Gastrocnemius medialis (tissue), 4 donors: ENCODE measurements around the gene SPEF2. TPM values are rescaled to one million over a fixed set of nuclear protein-coding genes. Genes with fewer than 3 reads are reported as not detected.

Source experiments
- ATAC-seq, 2 donors: fragments of 150-250 bp; one replicate each; pipeline ENCODE4 v1.9.1; 2016
- DNase-seq, 2 donors: peaks; one replicate each; pipeline ENCODE4 v3.0.0-alpha.2; 2019
- H3K27ac ChIP-seq, 4 donors: fragments of 200-600 bp; sonication (generic); 1 replicate in 1 of 4; 2 replicates in 3 of 4; pipeline ENCODE4 v1.5.1; 2016 to 2018; ENCODE audit warnings: mild to moderate bottlenecking in 2 of 4, moderate library complexity in 1 of 4
- H3K27me3 ChIP-seq, 3 donors: fragments of 200-600 bp; sonication (generic) in 2 of 3; 1 replicate in 1 of 3; 2 replicates in 2 of 3; pipeline versions ENCODE4 v1.5.1 to v1.6.0; 2016 to 2019; ENCODE audit warnings: mild to moderate bottlenecking in 1 of 3, moderate library complexity in 1 of 3
- H3K36me3 ChIP-seq, 2 donors: fragments of 200-600 bp; sonication (generic) in 1 of 2; one replicate each; pipeline ENCODE4 v1.5.1; 2017 to 2018
- H3K4me1 ChIP-seq, 2 donors: fragments of 200-600 bp; sonication (generic) in 1 of 2; one replicate each; pipeline ENCODE4 v1.5.1; 2016 to 2017; ENCODE audit warnings: mild to moderate bottlenecking in 2 of 2
- H3K4me3 ChIP-seq, 4 donors: fragments of 200-600 bp; sonication (generic) in 3 of 4; 1 replicate in 1 of 4; 2 replicates in 3 of 4; pipeline ENCODE4 v1.5.1; 2016 to 2019; ENCODE audit warnings: mild to moderate bottlenecking in 2 of 4
- H3K9me3 ChIP-seq, 3 donors: fragments of 200-600 bp; sonication (generic) in 2 of 3; 1 replicate in 1 of 3; 2 replicates in 2 of 3; pipeline ENCODE4 v1.5.1; 2016 to 2019
- CTCF ChIP-seq, 5 experiments: fragments of 450-650 bp in 3 of 5; fragments of 200-600 bp in 2 of 5; sonication (generic) in 2 of 5; IDR thresholded peaks in 4 of 5; conservative IDR thresholded peaks in 1 of 5; 1 replicate in 4 of 5; 2 replicates in 1 of 5; pipeline ENCODE4 v1.5.1; 2016 to 2019; ENCODE audit warnings: antibody characterized with exemption in 5 of 5, mild to moderate bottlenecking in 3 of 5, moderate library complexity in 3 of 5
- POLR2A ChIP-seq, 2 donors: fragments of 450-650 bp; IDR thresholded peaks; one replicate each; pipeline ENCODE4 v1.6.1; 2017; ENCODE audit warnings: antibody characterized with exemption in 2 of 2, mild to moderate bottlenecking in 2 of 2, moderate library complexity in 2 of 2
- in situ Hi-C, 4 donors: fragments of 200-750 bp; cut with MboI; loops; one replicate each; pipeline versions ENCODE4 v1.15.0 to v1.8.0; 2017; ENCODE audit warnings: low sequenced_read_pairs in 4 of 4
- intact Hi-C: fragments of 100-400 bp; cut with DNase I; formaldehyde crosslinking; loops from one replicate; pipeline ENCODE4 v1.15.1; 2023; ENCODE audit warnings: low total_unique reads
- total RNA-seq, 4 donors: library from RNA; depleted of rRNA; stranded (reverse); fragments of >200 nt; gene quantifications; one replicate each; pipeline versions ENCODE4 v1.1.0 to v1.2.3, GENCODE V29; 2016

SPEF2 gene
- total RNA-seq, 4 donors from 2014 or later: 0.11 to 0.46 TPM; not detected in 2

GRCh38 chr5:35618304-35618636 lies 607 bp downstream of the SPEF2 start:
- peaks cover 3 to 7% of the 10 kb centered on the region in 2 donors for H3K4me1 ChIP-seq
- no peak for ATAC-seq
- H3K36me3 ChIP-seq: no peaks in the 10 kb centered on the region
- no peak for TF ChIP-seq CTCF (IDR thresholded peaks at IDR 0.05 in 4 of 5, conservative IDR thresholded peaks at IDR 0.05 in 1 of 5)
- TF ChIP-seq POLR2A (IDR thresholded peaks at IDR 0.05): no peak
- H3K27ac ChIP-seq: no peak overlapping the region
- H3K9me3 ChIP-seq: no peaks in the 10 kb centered on the region
- H3K27me3 ChIP-seq: no peaks in the 10 kb centered on the region
- in situ Hi-C loops (no loop called here), intact Hi-C loops (loop anchor here (10.0 kb wide), 1 partner anchor 307 kb away; no protein-coding TSS in a partner anchor)
- no peak for DNase-seq
- H3K4me3 ChIP-seq: peak overlapping the region; percentile 63 to 84 (median 70)

- intact Hi-C loops (loop anchor here (10.0 kb wide), 1 partner anchor 306 kb away; no protein-coding TSS in a partner anchor), in situ Hi-C loops (no loop called here)
- Histone ChIP-seq H3K4me1 (peaks cover 3 to 7% of the 10 kb centered on the region in 2 donors), H3K27ac (no peak overlapping the region), H3K9me3 (no peaks in the 10 kb centered on the region), H3K36me3 (no peaks in the 10 kb centered on the region), H3K27me3 (no peaks in the 10 kb centered on the region), H3K4me3 (peak overlapping the region in 2 of 4 donors; percentile 64 to 77)
- no peak for ATAC-seq
- DNase-seq: no peak
- no peak for TF ChIP-seq CTCF (IDR thresholded peaks at IDR 0.05 in 4 of 5, conservative IDR thresholded peaks at IDR 0.05 in 1 of 5)
- TF ChIP-seq POLR2A (IDR thresholded peaks at IDR 0.05): no peak
Observed at GRCh38 chr5:35618781-35619180, 1.1 kb downstream of the SPEF2 start.

- DNase-seq (no peak), ATAC-seq (no peak)
- no peaks in the 10 kb centered on the region for H3K9me3 ChIP-seq
- peaks cover 3 to 7% of the 10 kb centered on the region in 2 donors for H3K4me1 ChIP-seq
- in situ Hi-C loops: no loop called here
- intact Hi-C loops: no loop called here
- H3K36me3 ChIP-seq: no peaks in the 10 kb centered on the region
- H3K27ac ChIP-seq: no peak overlapping the region
- no peaks in the 10 kb centered on the region for H3K27me3 ChIP-seq
- TF ChIP-seq CTCF (IDR thresholded peaks at IDR 0.05 in 4 of 5, conservative IDR thresholded peaks at IDR 0.05 in 1 of 5) (no peak), POLR2A (IDR thresholded peaks at IDR 0.05) (no peak)
- no peak overlapping the region for H3K4me3 ChIP-seq
Observed at GRCh38 chr5:35622974-35623373, 5.3 kb downstream of the SPEF2 start.

- intact Hi-C loops: no loop called here
- TF ChIP-seq POLR2A (IDR thresholded peaks at IDR 0.05) (no peak), CTCF (IDR thresholded peaks at IDR 0.05 in 4 of 5, conservative IDR thresholded peaks at IDR 0.05 in 1 of 5) (no peak)
- ATAC-seq: no peak
- H3K27ac ChIP-seq: no peak overlapping the region
- H3K27me3 ChIP-seq: no peaks in the 10 kb centered on the region
- no peaks in the 10 kb centered on the region for H3K9me3 ChIP-seq
- in situ Hi-C loops: no loop called here
- no peak for DNase-seq
- no peaks in the 10 kb centered on the region for H3K4me1 ChIP-seq
- no peaks in the 10 kb centered on the region for H3K36me3 ChIP-seq
- no peak overlapping the region for H3K4me3 ChIP-seq
Observed at GRCh38 chr5:35623991-35624390, 6.3 kb downstream of the SPEF2 start.

- no peaks in the 10 kb centered on the region for H3K9me3 ChIP-seq
- no peaks in the 10 kb centered on the region for H3K36me3 ChIP-seq
- H3K4me3 ChIP-seq: no peak overlapping the region
- H3K27ac ChIP-seq: no peak overlapping the region
- in situ Hi-C loops: no loop called here
- TF ChIP-seq CTCF (IDR thresholded peaks at IDR 0.05 in 4 of 5, conservative IDR thresholded peaks at IDR 0.05 in 1 of 5) (no peak), POLR2A (IDR thresholded peaks at IDR 0.05) (no peak)
- H3K4me1 ChIP-seq: no peaks in the 10 kb centered on the region
- no peak for DNase-seq
- no peaks in the 10 kb centered on the region for H3K27me3 ChIP-seq
- no peak for ATAC-seq
- intact Hi-C loops: no loop called here
Observed at GRCh38 chr5:35626108-35626507, 8.4 kb downstream of the SPEF2 start.
